ENCODE data around the gene MYL11. TPM values are rescaled to one million over a fixed set of nuclear protein-coding genes. Genes with fewer than 3 reads are reported as not detected.
"Not testable (repeated sequence)": the region's sequence is repeated elsewhere in the genome, so short reads cannot be mapped to it uniquely, and the experiment has no call there.

Gene MYL11
- total RNA-seq (under 1 TPM in 1 of 2 donors, not detected in 1; 0.70 TPM), polyA plus RNA-seq (not detected)

- Histone ChIP-seq H3K9ac (ENCODE audit: low read depth in 1 of 2, low read length in 2 of 2) (no peak within 1 kb of the TSS), H3K36me3 (ENCODE audit: control insufficient read depth in 4 of 4, insufficient read depth in 3 of 4, low read depth in 1 of 4, low read length in 3 of 4) (no peaks in the 10 kb centered on the region), H3K27ac (ENCODE audit: low read depth in 1 of 2, low read length in 2 of 2) (peak within 1 kb of the TSS in 1 of 2 donors; percentile 38), H3K9me3 (ENCODE audit: control insufficient read depth in 4 of 4, low read length in 3 of 4) (no peaks in the 10 kb centered on the region), H3K4me3 (ENCODE audit: low read depth in 1 of 3, low read length in 3 of 3) (no peak within 1 kb of the TSS), H3K4me1 (ENCODE audit: control insufficient read depth in 4 of 4, insufficient read depth in 4 of 4, low read length in 3 of 4) (peaks cover 5 to 21% (median 11%) of the 10 kb centered on the region in 4 donors), H3K27me3 (ENCODE audit: control insufficient read depth in 4 of 4, insufficient read depth in 4 of 4, low read length in 3 of 4) (no peaks in the 10 kb centered on the region)
- no peak for DNase-seq (ENCODE audit: low spot score)
- 93% methylated on average over 6 of the region's 6 CpGs for WGBS
- no peak for TF ChIP-seq FOXA2 (IDR thresholded peaks at IDR 0.05)
- no peak for TF ChIP-seq MAX (IDR thresholded peaks at IDR 0.05)
- TF ChIP-seq REST (IDR thresholded peaks at IDR 0.05) = no peak
- TF ChIP-seq FOXA1 (IDR thresholded peaks at IDR 0.05) = no peak
- TF ChIP-seq ATF3 (IDR thresholded peaks at IDR 0.05) = no peak
- TF ChIP-seq RXRA (IDR thresholded peaks at IDR 0.05) = no peak
- no peak for TF ChIP-seq YY1 (IDR thresholded peaks at IDR 0.05)
- TF ChIP-seq JUND (IDR thresholded peaks at IDR 0.05) = no peak
- no peak for TF ChIP-seq ZBTB33 (IDR thresholded peaks at IDR 0.05)
- no peak for TF ChIP-seq RAD21 (IDR thresholded peaks at IDR 0.05)
- no peak for TF ChIP-seq TAF1 (conservative IDR thresholded peaks at IDR 0.05)
- no peak for TF ChIP-seq GABPA (IDR thresholded peaks at IDR 0.05 in 1 of 2, conservative IDR thresholded peaks at IDR 0.05 in 1 of 2)
- TF ChIP-seq HNF4A (conservative IDR thresholded peaks at IDR 0.05) = no peak
Observed at GRCh38 chr16:30374538-30374937, at the start of gene MYL11. MYL11 (plus strand) TSS chr16:30374802; CDS start chr16:30374858, 56 bp downstream.

GRCh38 chr16:30334473-30334989, 40.1 kb upstream of the MYL11 start:
- Histone ChIP-seq H3K9ac (ENCODE audit: low read depth in 1 of 2, low read length in 2 of 2) (peak overlapping the region in 1 of 2 donors; percentile 22), H3K4me3 (ENCODE audit: low read depth in 1 of 3, low read length in 3 of 3) (peak overlapping the region in 2 of 3 donors; percentile 52 to 57), H3K27ac (ENCODE audit: low read depth in 1 of 2, low read length in 2 of 2) (peak overlapping the region; percentile 77 to 79)
- H3K27me3 ChIP-seq (ENCODE audit: control insufficient read depth in 4 of 4, insufficient read depth in 4 of 4, low read length in 3 of 4); H3K36me3 ChIP-seq (ENCODE audit: control insufficient read depth in 4 of 4, insufficient read depth in 3 of 4, low read depth in 1 of 4, low read length in 3 of 4); H3K4me1 ChIP-seq (ENCODE audit: control insufficient read depth in 4 of 4, insufficient read depth in 4 of 4, low read length in 3 of 4); H3K9me3 ChIP-seq (ENCODE audit: control insufficient read depth in 4 of 4, low read length in 3 of 4): not testable (repeated sequence)
- under 1% methylated on average over 26 of the region's 33 CpGs for WGBS
- TF ChIP-seq HNF4A (conservative IDR thresholded peaks at IDR 0.05) = peak in 1 of 2 donors; percentile 3
- peak; percentile 80 for DNase-seq (ENCODE audit: low spot score)

Data from liver (tissue), 9 donors.